Endothelial cell of umbilical vein (primary cell): Measurements from ENCODE around the gene TRAPPC4. TPM values are rescaled to one million over a fixed set of nuclear protein-coding genes. Genes with fewer than 3 reads are reported as not detected.

Experiments used
- BruUV-seq: library from RNA; stranded (reverse); fragments of 400-500 nt; replicated peaks from 2 replicates; lab custom pipeline; 2021; lab: Mats Ljungman, UMichigan
- CTCF ChIA-PET: fragments of 300-600, 350-600 bp; sonication (Branson Sonifier 250); formaldehyde crosslinking; loops from one replicate; lab custom pipeline; 2021; ENCODE audit warnings: antibody characterized with exemption, inconsistent platforms; lab: Charles Lee
- POLR2A ChIA-PET: fragments of 300-600, 350-600 bp; sonication (Branson Sonifier 250); formaldehyde crosslinking; loops from one replicate; lab custom pipeline; 2021; ENCODE audit warnings: antibody characterized with exemption, inconsistent platforms; lab: Charles Lee
- DNase-seq: peaks from one replicate; pipeline ENCODE4 v3.0.0-alpha.2; 2011; ENCODE audit warnings: low read depth, low spot score
- FAIRE-seq: peaks from 2 replicates; lab custom pipeline; 2011; peaks lifted over from hg19 to GRCh38; lab: Jason Lieb, UNC
- H2AFZ ChIP-seq: 2 replicates; pipeline ENCODE4 v1.6.0; 2012; ENCODE audit warnings: low read depth, low read length, control low read depth, inconsistent platforms
- H3K27ac ChIP-seq: 2 replicates; pipeline ENCODE4 v1.5.1; 2011; ENCODE audit warnings: low read depth, mild to moderate bottlenecking, control low read depth, low read length, moderate library complexity; ENCODE audit not compliant: insufficient read depth
- H3K27me3 ChIP-seq, 2 experiments: 2 replicates each; pipeline versions ENCODE4 v1.6.0 to v1.6.1; 2011; ENCODE audit warnings: low read length in 2 of 2, mixed read lengths in 1 of 2; ENCODE audit not compliant: control insufficient read depth in 2 of 2, insufficient read depth in 2 of 2
- H3K36me3 ChIP-seq, 2 experiments: 2 replicates in 1 of 2; 3 replicates in 1 of 2; pipeline ENCODE4 v1.5.1; 2011; ENCODE audit warnings: low read length in 2 of 2, mild to moderate bottlenecking in 1 of 2, moderate library complexity in 1 of 2; ENCODE audit not compliant: control insufficient read depth in 2 of 2, insufficient read depth in 2 of 2; ENCODE audit errors: extremely low read depth in 1 of 2
- H3K4me1 ChIP-seq: 3 replicates; pipeline ENCODE4 v1.5.1; 2011; ENCODE audit warnings: mild to moderate bottlenecking, low read length; ENCODE audit not compliant: control insufficient read depth, insufficient read depth; ENCODE audit errors: extremely low read depth
- H3K4me2 ChIP-seq: 2 replicates; pipeline ENCODE4 v1.6.1; 2011; ENCODE audit warnings: low read length, control low read depth, mixed read lengths; ENCODE audit not compliant: insufficient read depth
- H3K4me3 ChIP-seq, 3 experiments: fragments of 200-600 bp in 1 of 3; sonication (generic), shearing (Covaris generic) in 1 of 3; replicated peaks in 1 of 3; 2 replicates each; pipeline ENCODE4 v1.5.1; 2011 to 2016; ENCODE audit warnings: control low read depth in 3 of 3, low read length in 3 of 3, mild to moderate bottlenecking in 2 of 3, inconsistent platforms in 1 of 3, low read depth in 1 of 3, moderate library complexity in 1 of 3; ENCODE audit not compliant: insufficient read depth in 1 of 3
- H3K79me2 ChIP-seq: 2 replicates; pipeline ENCODE4 v1.6.0; 2012; ENCODE audit warnings: low read length, inconsistent platforms; ENCODE audit not compliant: control insufficient read depth, insufficient read depth
- H3K9ac ChIP-seq: replicated peaks from 2 replicates; pipeline ENCODE3; 2011; ENCODE audit warnings: low read length, control low read depth; ENCODE audit not compliant: insufficient read depth; ENCODE audit errors: extremely low read depth
- H3K9me1 ChIP-seq: replicated peaks from 3 replicates; pipeline ENCODE4 v1.6.0; 2011; ENCODE audit warnings: mild to moderate bottlenecking, low read length; ENCODE audit not compliant: control insufficient read depth, insufficient read depth; ENCODE audit errors: extremely low read depth
- H3K9me3 ChIP-seq: replicated peaks from 2 replicates; pipeline ENCODE4 v1.5.1; 2012; ENCODE audit warnings: low read length, inconsistent platforms; ENCODE audit not compliant: control insufficient read depth, insufficient read depth
- H4K20me1 ChIP-seq: replicated peaks from 2 replicates; pipeline ENCODE3; 2011; ENCODE audit warnings: mild to moderate bottlenecking, low read length; ENCODE audit not compliant: control insufficient read depth, insufficient read depth; ENCODE audit errors: extremely low read depth
- CTCF ChIP-seq, 2 donors: IDR thresholded peaks; 1 replicate in 1 of 2; 2 replicates in 1 of 2; pipeline ENCODE4 v1.5.1; 2011; ENCODE audit warnings: low read length in 2 of 2, mild to moderate bottlenecking in 2 of 2, moderate library complexity in 2 of 2, control low read depth in 1 of 2, inconsistent platforms in 1 of 2, low read depth in 1 of 2; ENCODE audit not compliant: insufficient read depth in 1 of 2; ENCODE audit errors: extremely low read depth in 1 of 2
- EZH2 ChIP-seq: IDR thresholded peaks from 2 replicates; pipeline ENCODE4 v1.6.1; 2012; ENCODE audit warnings: borderline replicate concordance, low read depth, mild to moderate bottlenecking, moderate library complexity, low read length, inconsistent platforms; ENCODE audit not compliant: severe bottlenecking
- FOS ChIP-seq: IDR thresholded peaks from 2 replicates; pipeline ENCODE4 v1.6.1; 2011; ENCODE audit warnings: mild to moderate bottlenecking, low read length, moderate library complexity, borderline replicate concordance; ENCODE audit not compliant: insufficient read depth
- GATA2 ChIP-seq: IDR thresholded peaks from 2 replicates; pipeline ENCODE4 v1.7.0; 2011; ENCODE audit warnings: low read depth, mild to moderate bottlenecking, moderate library complexity, mixed read lengths, low read length; ENCODE audit not compliant: insufficient read length, insufficient read depth
- JUN ChIP-seq: IDR thresholded peaks from 2 replicates; pipeline ENCODE4 v1.6.1; 2011; ENCODE audit warnings: borderline replicate concordance, low read depth; ENCODE audit not compliant: insufficient read length, insufficient read depth
- MAX ChIP-seq: IDR thresholded peaks from 2 replicates; pipeline ENCODE4 v1.6.1; 2011; ENCODE audit not compliant: insufficient read depth, insufficient read length
- MYC ChIP-seq: IDR thresholded peaks from one replicate; pipeline ENCODE4 v1.6.1; 2011; ENCODE audit warnings: mild to moderate bottlenecking, low read depth, low read length
- POLR2A ChIP-seq: IDR thresholded peaks from 2 replicates; pipeline ENCODE4 v1.6.1; 2012; ENCODE audit warnings: low read depth, mild to moderate bottlenecking, control low read depth, low read length
- POLR2AphosphoS5 ChIP-seq: IDR thresholded peaks from 2 replicates; pipeline ENCODE4 v1.6.1; 2012; ENCODE audit warnings: low read depth, mild to moderate bottlenecking, control low read depth, low read length, moderate library complexity; ENCODE audit not compliant: insufficient read depth
- dilution Hi-C: fragments of 300-500 bp; cut with MboI; formaldehyde crosslinking; loops from one replicate; pipeline ENCODE4 v1.15.0; 2019; ENCODE audit warnings: low sequenced_read_pairs; ENCODE audit not compliant: extremely low pct_ligation_motif_present
- intact Hi-C: fragments of 100-400 bp; cut with micrococcal nuclease; formaldehyde crosslinking; loops from one replicate; pipeline ENCODE4 v1.10.0; 2022
- polyA plus RNA-seq, 4 experiments: library from polyadenylated mRNA; depleted of rRNA in 3 of 4; stranded (reverse) in 3 of 4; unstranded in 1 of 4; fragments of >200 nt; gene quantifications; 2 replicates each; pipeline versions ENCODE4 v1.2.1 to v1.2.3, GENCODE V29; 2011 to 2012; ENCODE audit warnings: missing spikeins in 1 of 4
- total RNA-seq: library from RNA; stranded (reverse); gene quantifications from 2 replicates; pipeline ENCODE4 v1.2.3, GENCODE V29; 2021

Gene TRAPPC4
- total and polyA plus RNA-seq, 2 donors (not counting 3 experiments of a cell fraction or from before 2014, with no cell fraction given), result 64.2 to 224 TPM

- CTCF ChIA-PET, result interaction anchor here (1.0 to 1.1 kb wide), 2 partner anchors 27 to 314 kb away, joined by 3 read pairs; no protein-coding TSS in a partner anchor
- DNase-seq, result no peak
Observed at GRCh38 chr11:119024430-119025098, 6.0 kb downstream of the TRAPPC4 start.

More at GRCh38 chr11:119024430-119025098, 6.0 kb downstream of the TRAPPC4 start:
- H3K9me3 ChIP-seq, result no peaks in the 10 kb centered on the region
- no peak for FAIRE-seq
- peaks cover 6 to 19% of the 10 kb centered on the region in 2 experiments for H3K36me3 ChIP-seq
- H4K20me1 ChIP-seq, result no peaks in the 10 kb centered on the region
- H3K4me2 ChIP-seq, result no peak overlapping the region
- dilution Hi-C loops (no loop called here), intact Hi-C loops (no loop called here)
- no peak overlapping the region for H3K9ac ChIP-seq
- peaks cover 10% of the 10 kb centered on the region for H3K79me2 ChIP-seq
- no peaks in the 10 kb centered on the region for H3K9me1 ChIP-seq
- H3K4me1 ChIP-seq, result peaks cover 19% of the 10 kb centered on the region
- no peak overlapping the region for H3K4me3 ChIP-seq
- H3K27me3 ChIP-seq, result no peaks in the 10 kb centered on the region
- H3K27ac ChIP-seq, result no peak overlapping the region
- TF ChIP-seq EZH2 (no peak), FOS (no peak), CTCF (IDR thresholded peaks at IDR 0.05; ENCODE audit: extremely low read depth in 1 of 2, insufficient read depth in 1 of 2, low read depth in 1 of 2, low read length in 2 of 2) (no peak), GATA2 (no peak), POLR2A (no peak), MAX (no peak), MYC (no peak), POLR2AphosphoS5 (no peak), JUN (no peak)
- POLR2A ChIA-PET, result no interaction called here
- no peak overlapping the region for H2AFZ ChIP-seq
- no TSS peak for BruUV-seq
